HCT116 (cell line): Measurements from ENCODE around the gene ITK. TPM values are rescaled to one million over a fixed set of nuclear protein-coding genes. Genes with fewer than 3 reads are reported as not detected.

Experiments
- ATAC-seq: fragments of 200-7000 bp; cut with Tn5 transposase; 2 replicates; pipeline ENCODE4 v1.9.1; 2020; ENCODE audit warnings: mild to moderate bottlenecking, moderate library complexity
- BruUV-seq: library from RNA; stranded (reverse); fragments of 400-500 nt; replicated peaks from 2 replicates; lab custom pipeline; 2021; lab: Mats Ljungman, UMichigan
- CTCF ChIA-PET: fragments of 300-600 bp; sonication (Branson Sonifier 250); formaldehyde crosslinking; loops from one replicate; lab custom pipeline; 2021; ENCODE audit warnings: antibody characterized with exemption; lab: Charles Lee
- POLR2A ChIA-PET: fragments of 300-600, 350-600 bp; sonication (Branson Sonifier 250); formaldehyde crosslinking; loops from one replicate; lab custom pipeline; 2021; ENCODE audit warnings: antibody characterized with exemption; lab: Charles Lee
- RAD21 ChIA-PET, 2 experiments: fragments of 300-600 bp; sonication (Branson Sonifier 250); formaldehyde crosslinking; loops; one replicate each; lab custom pipeline; 2023; ENCODE audit warnings: low total read pairs in 2 of 2; ENCODE audit not compliant: uncharacterized antibody in 2 of 2, unreplicated experiment in 2 of 2, low non-redundant PET in 1 of 2; lab: Charles Lee
- DNase-seq: peaks from one replicate; pipeline ENCODE4 v3.0.0-alpha.2; 2010; ENCODE audit warnings: low read depth, low spot score
- H2AFZ ChIP-seq: fragments of 200-600 bp; shearing (Covaris generic), sonication (generic); 2 replicates; pipeline ENCODE4 v1.6.1; 2017; ENCODE audit warnings: low read depth, mixed run types, mixed read lengths, antibody characterized with exemption, low read length; ENCODE audit not compliant: poor library complexity, severe bottlenecking
- H3K27ac ChIP-seq: 2 replicates; pipeline ENCODE4 v1.5.1; 2012; ENCODE audit warnings: low read depth, low read length
- H3K27me3 ChIP-seq: fragments of 200-600 bp; sonication (generic); 2 replicates; pipeline ENCODE4 v1.6.1; 2016; ENCODE audit warnings: mixed run types, low read length, mixed read lengths; ENCODE audit not compliant: insufficient read depth
- H3K36me3 ChIP-seq, 2 experiments: fragments of 200-500 bp in 1 of 2; fragments of 200-600 bp in 1 of 2; sonication (Bioruptor generic) in 1 of 2; sonication (generic) in 1 of 2; 2 replicates each; pipeline versions ENCODE4 v1.5.1 to v1.6.1; 2014 to 2016; ENCODE audit warnings: low read length in 2 of 2, inconsistent platforms in 1 of 2, mixed read lengths in 1 of 2, mixed run types in 1 of 2; ENCODE audit not compliant: insufficient read depth in 2 of 2, control insufficient read depth in 1 of 2
- H3K4me1 ChIP-seq, 2 experiments: fragments of 200-600 bp in 1 of 2; sonication (generic) in 1 of 2; 2 replicates each; pipeline versions ENCODE4 v1.5.1 to v1.6.1; 2012 to 2017; ENCODE audit warnings: low read length in 2 of 2, inconsistent platforms in 1 of 2, mild to moderate bottlenecking in 1 of 2, mixed read lengths in 1 of 2, mixed run types in 1 of 2, moderate library complexity in 1 of 2; ENCODE audit not compliant: insufficient read depth in 2 of 2, control insufficient read depth in 1 of 2
- H3K4me2 ChIP-seq: fragments of 200-600 bp; sonication (generic); 2 replicates; pipeline ENCODE4 v1.6.1; 2017; ENCODE audit warnings: mixed run types, low read length, mixed read lengths
- H3K4me3 ChIP-seq, 2 experiments: fragments of 200-600 bp in 1 of 2; sonication (generic) in 1 of 2; replicated peaks in 1 of 2; 2 replicates each; pipeline ENCODE4 v1.5.1; 2011 to 2016; ENCODE audit warnings: low read length in 2 of 2, control low read depth in 1 of 2, low read depth in 1 of 2, mild to moderate bottlenecking in 1 of 2, mixed read lengths in 1 of 2, mixed run types in 1 of 2
- H3K79me2 ChIP-seq: fragments of 200-600 bp; sonication (generic); 2 replicates; pipeline ENCODE4 v1.6.1; 2017; ENCODE audit warnings: mild to moderate bottlenecking, mixed run types, low read length, moderate library complexity, mixed read lengths; ENCODE audit not compliant: insufficient read depth
- H3K9ac ChIP-seq: fragments of 200-600 bp; sonication (generic); 2 replicates; pipeline ENCODE4 v1.6.1; 2016; ENCODE audit warnings: low read length, mixed read lengths
- H3K9me2 ChIP-seq: fragments of 200-600 bp; sonication (generic), shearing (Covaris generic); 2 replicates; pipeline ENCODE4 v1.6.1; 2017; ENCODE audit warnings: mixed run types, mild to moderate bottlenecking, moderate library complexity; ENCODE audit not compliant: insufficient read depth
- H3K9me3 ChIP-seq, 2 experiments: fragments of 200-500 bp in 1 of 2; fragments of 200-600 bp in 1 of 2; sonication (Bioruptor generic) in 1 of 2; sonication (generic) in 1 of 2; 2 replicates each; pipeline ENCODE4 v1.6.1; 2014 to 2017; ENCODE audit warnings: low read length in 2 of 2, mixed read lengths in 2 of 2, inconsistent platforms in 1 of 2, low read depth in 1 of 2, mild to moderate bottlenecking in 1 of 2, mixed run types in 1 of 2, moderate library complexity in 1 of 2; ENCODE audit not compliant: control insufficient read depth in 1 of 2, insufficient read depth in 1 of 2
- H4K20me1 ChIP-seq: fragments of 200-600 bp; sonication (generic), shearing (Covaris generic); 2 replicates; pipeline ENCODE4 v1.6.1; 2017; ENCODE audit warnings: mixed run types, mild to moderate bottlenecking, moderate library complexity; ENCODE audit not compliant: insufficient read depth
- ATF3 ChIP-seq: IDR thresholded peaks from 2 replicates; pipeline ENCODE4 v1.6.1; 2012
- CBX3 ChIP-seq: IDR thresholded peaks from 2 replicates; pipeline ENCODE4 v1.6.1; 2012; ENCODE audit warnings: low read depth
- EGR1 ChIP-seq: IDR thresholded peaks from 2 replicates; pipeline ENCODE4 v1.6.1; 2012; ENCODE audit warnings: low read depth
- EZH2phosphoT487 ChIP-seq: fragments of 200-600 bp; IDR thresholded peaks from 2 replicates; pipeline ENCODE4 v1.6.1; 2018; ENCODE audit warnings: antibody characterized with exemption, borderline replicate concordance
- FOSL1 ChIP-seq: IDR thresholded peaks from 2 replicates; pipeline ENCODE4 v1.6.1; 2012; ENCODE audit warnings: low read depth
- JUND ChIP-seq: IDR thresholded peaks from 2 replicates; pipeline ENCODE4 v1.6.1; 2012
- POLR2A ChIP-seq: IDR thresholded peaks from 2 replicates; pipeline ENCODE4 v1.7.0; 2011; ENCODE audit warnings: borderline replicate concordance; ENCODE audit not compliant: insufficient read depth, insufficient read length; ENCODE audit errors: extremely low read depth
- POLR2AphosphoS5 ChIP-seq: IDR thresholded peaks from 2 replicates; pipeline ENCODE4 v1.6.1; 2011; ENCODE audit warnings: mild to moderate bottlenecking, low read depth, low read length, moderate library complexity
- REST ChIP-seq: IDR thresholded peaks from 2 replicates; pipeline ENCODE4 v1.6.1; 2012; ENCODE audit warnings: low read depth
- SIN3A ChIP-seq: IDR thresholded peaks from 2 replicates; pipeline ENCODE4 v1.6.1; 2012; ENCODE audit warnings: low read depth
- SP1 ChIP-seq: IDR thresholded peaks from 2 replicates; pipeline ENCODE4 v1.6.1; 2012; ENCODE audit warnings: low read depth
- SRF ChIP-seq: IDR thresholded peaks from 2 replicates; pipeline ENCODE4 v1.6.1; 2012; ENCODE audit warnings: low read depth
- YY1 ChIP-seq: IDR thresholded peaks from 2 replicates; pipeline ENCODE4 v1.6.1; 2011; ENCODE audit warnings: low read length, low read depth, moderate library complexity, mild to moderate bottlenecking; ENCODE audit not compliant: insufficient replicate concordance; ENCODE audit errors: extremely low read depth
- ZFX ChIP-seq: fragments of 450-650 bp; IDR thresholded peaks from 2 replicates; pipeline ENCODE4 v1.6.1; 2017
- ZNF274 ChIP-seq: fragments of 200-500 bp; sonication (Bioruptor generic); IDR thresholded peaks from 2 replicates; pipeline ENCODE4 v1.6.1; 2014; ENCODE audit warnings: mild to moderate bottlenecking, low read depth, low read length, inconsistent platforms
- intact Hi-C: fragments of 100-400 bp; cut with micrococcal nuclease; formaldehyde crosslinking; loops from 2 replicates; pipeline ENCODE4 v1.10.0; 2022
- total RNA-seq: library from RNA; stranded (reverse); gene quantifications from one replicate; pipeline ENCODE4 v1.2.1, GENCODE V29; 2021; ENCODE audit not compliant: unreplicated experiment

Gene ITK
- total RNA-seq, 1 experiment from 2014 or later: 0.37 TPM

- intact Hi-C loops: no loop called here
- DNase-seq (no peak), ATAC-seq (no peak)
- H2AFZ ChIP-seq: no peak overlapping the region
- H3K9me3 ChIP-seq: no peaks in the 10 kb centered on the region
- H3K79me2 ChIP-seq: no peaks in the 10 kb centered on the region
- no peaks in the 10 kb centered on the region for H3K36me3 ChIP-seq
- H3K27ac ChIP-seq: no peak overlapping the region
- no peaks in the 10 kb centered on the region for H3K4me1 ChIP-seq
- H3K9ac ChIP-seq: no peak overlapping the region
- H4K20me1 ChIP-seq: no peaks in the 10 kb centered on the region
- no peaks in the 10 kb centered on the region for H3K27me3 ChIP-seq
- H3K4me3 ChIP-seq: no peak overlapping the region
- TF ChIP-seq ZNF274 (no peak), SRF (no peak), EZH2phosphoT487 (no peak), ATF3 (no peak), CBX3 (no peak), JUND (no peak), FOSL1 (no peak), ZFX (no peak), YY1 (no peak), REST (no peak), POLR2A (no peak), POLR2AphosphoS5 (no peak), SP1 (no peak), EGR1 (no peak), SIN3A (no peak)
- no peaks in the 10 kb centered on the region for H3K9me2 ChIP-seq
- no peak overlapping the region for H3K4me2 ChIP-seq
- no TSS peak for BruUV-seq
- ChIA-PET RAD21 (no interaction called here), CTCF (no interaction called here), POLR2A (no interaction called here)
These were observed 97.8 kb downstream of the ITK start for GRCh38 chr5:157278319-157279037.
